A549 (cell line): ENCODE results near the gene CDC37L1. TPM values are rescaled to one million over a fixed set of nuclear protein-coding genes. Genes with fewer than 3 reads are reported as not detected.

Experiments
- ATAC-seq, 2 experiments: fragments of 200-7000 bp in 1 of 2; fragments of >200 bp in 1 of 2; cut with Nextera tagmentation in 1 of 2; cut with Tn5 transposase in 1 of 2; 3 replicates each; pipeline versions ENCODE4 v1.8.0 to v1.9.1; 2018 to 2020; ENCODE audit warnings: mild to moderate bottlenecking in 1 of 2, moderate library complexity in 1 of 2
- CTCF ChIA-PET: fragments of 300-600 bp; sonication (Branson Sonifier 250); formaldehyde crosslinking; extraction: SDS; loops from one replicate; lab custom pipeline; 2021; ENCODE audit warnings: antibody characterized with exemption, inconsistent platforms; lab: Yijun Ruan, JAX
- POLR2A ChIA-PET: fragments of 350-600 bp; formaldehyde crosslinking; extraction: SDS; loops from one replicate; lab custom pipeline; 2021; ENCODE audit warnings: antibody characterized with exemption, inconsistent platforms; lab: Yijun Ruan, JAX
- DNase-seq, 2 experiments: peaks; one replicate each; pipeline versions ENCODE4 v3.0.0 to v3.0.0-alpha.2; 2011 to 2016; ENCODE audit warnings: low read depth in 1 of 2, low spot score in 1 of 2
- FAIRE-seq: peaks from 2 replicates; lab custom pipeline; 2011; peaks lifted over from hg19 to GRCh38; lab: Jason Lieb, UNC
- H3K27ac ChIP-seq, 2 experiments: fragments of >200 bp; sonication (Bioruptor Twin); formaldehyde crosslinking; 3 replicates each; pipeline ENCODE4 v1.5.1; 2016 to 2017
- H3K4me1 ChIP-seq: fragments of >200 bp; sonication (Bioruptor Twin); formaldehyde crosslinking; 3 replicates; pipeline ENCODE4 v1.6.1; 2016
- H3K4me2 ChIP-seq: fragments of >200 bp; sonication (Bioruptor Twin); formaldehyde crosslinking; 3 replicates; pipeline ENCODE4 v1.6.1; 2016
- H3K4me3 ChIP-seq: fragments of >200 bp; sonication (Bioruptor Twin); formaldehyde crosslinking; 3 replicates; pipeline ENCODE4 v1.5.1; 2016
- H3K9me3 ChIP-seq: fragments of >200 bp; sonication (Bioruptor Twin); formaldehyde crosslinking; 3 replicates; pipeline ENCODE4 v1.6.1; 2016
- CBX2 ChIP-seq: fragments of 200-600 bp; sonication (generic); IDR thresholded peaks from 2 replicates; pipeline ENCODE4 v1.6.1; 2016; ENCODE audit warnings: low read depth, mild to moderate bottlenecking, borderline replicate concordance
- CEBPB ChIP-seq, 2 experiments: fragments of >200 bp in 1 of 2; sonication (Bioruptor Twin) in 1 of 2; formaldehyde crosslinking in 1 of 2; IDR thresholded peaks; 2 replicates each; pipeline ENCODE4 v1.6.1; 2012 to 2016
- CHD4 ChIP-seq: fragments of 200-600 bp; sonication (generic); IDR thresholded peaks from 2 replicates; pipeline ENCODE4 v1.6.1; 2016; ENCODE audit warnings: antibody characterized with exemption, mild to moderate bottlenecking, borderline replicate concordance
- EHF ChIP-seq: fragments of 250-450 bp; sonication (Bioruptor Pico); IDR thresholded peaks from 2 replicates; pipeline ENCODE4 v1.5.0; 2020; ENCODE audit warnings: mild to moderate bottlenecking
- EP300 ChIP-seq, 2 experiments: fragments of >200 bp; sonication (Bioruptor Twin); formaldehyde crosslinking; IDR thresholded peaks; 2 replicates in 1 of 2; 3 replicates in 1 of 2; pipeline ENCODE4 v1.6.1; 2016 to 2017
- FOXS1 ChIP-seq: fragments of 250-450 bp; sonication (Bioruptor Pico); IDR thresholded peaks from 2 replicates; pipeline ENCODE4 v1.5.0; 2020; ENCODE audit warnings: mild to moderate bottlenecking, moderate library complexity
- GATA3 ChIP-seq: IDR thresholded peaks from 2 replicates; pipeline ENCODE4 v1.6.1; 2012; ENCODE audit warnings: borderline replicate concordance
- HOXB13 ChIP-seq: fragments of 250-450 bp; sonication (Bioruptor Pico); IDR thresholded peaks from 2 replicates; pipeline ENCODE4 v1.5.0; 2020; ENCODE audit warnings: low read depth, mild to moderate bottlenecking, moderate library complexity
- JUN ChIP-seq, 2 experiments: fragments of >200 bp; sonication (Bioruptor Twin); formaldehyde crosslinking; IDR thresholded peaks; 2 replicates in 1 of 2; 3 replicates in 1 of 2; pipeline ENCODE4 v1.6.1; 2016 to 2017
- NR3C1 ChIP-seq: fragments of >200 bp; sonication (Bioruptor Twin); formaldehyde crosslinking; IDR thresholded peaks from 3 replicates; pipeline ENCODE4 v1.6.1; 2017
- PBX3 ChIP-seq: IDR thresholded peaks from 2 replicates; pipeline ENCODE4 v1.6.1; 2012
- RCOR1 ChIP-seq: fragments of 150-350 bp; IDR thresholded peaks from 2 replicates; pipeline ENCODE4 v1.6.1; 2014; ENCODE audit warnings: antibody characterized with exemption, low read length, low read depth
- REST ChIP-seq: fragments of 200-600 bp; sonication (generic); IDR thresholded peaks from 2 replicates; pipeline ENCODE4 v1.6.1; 2016; ENCODE audit warnings: antibody characterized with exemption, mild to moderate bottlenecking, moderate library complexity
- RFX5 ChIP-seq: fragments of 450-650 bp; IDR thresholded peaks from 2 replicates; pipeline ENCODE4 v1.7.1; 2014; ENCODE audit warnings: antibody characterized with exemption, mild to moderate bottlenecking, moderate library complexity
- ZC3H11A ChIP-seq: fragments of 450-650 bp; IDR thresholded peaks from 2 replicates; pipeline ENCODE4 v1.6.1; 2014; ENCODE audit warnings: antibody characterized with exemption, mild to moderate bottlenecking
- WGBS: methylation state at CpG from one replicate; pipeline ENCODE4 v1.1.6; 2017; ENCODE audit errors: missing lambda C conversion rate; 5-methylcytosine and 5-hydroxymethylcytosine counted together
- polyA plus RNA-seq, 4 experiments: library from polyadenylated mRNA; depleted of rRNA in 3 of 4; stranded (reverse); fragments of >200 nt; fragmentation: RNase III in 1 of 4; extraction: RNeasy Plus Mini Kit Qiagen cat#74134 plus additional on column Dnase treatment in 1 of 4; gene quantifications; 2 replicates in 3 of 4; 3 replicates in 1 of 4; pipeline ENCODE4 v1.2.3, GENCODE V29; 2011 to 2017
- TF ChIP-seq, protein P1 (sequence below): fragments of >200 bp; sonication (Bioruptor Twin); formaldehyde crosslinking; IDR thresholded peaks from 3 replicates; pipeline ENCODE4 v1.5.1; 2016
- TF ChIP-seq, protein P2 (sequence below): fragments of 250-450 bp; sonication (Bioruptor Pico); IDR thresholded peaks from 2 replicates; pipeline ENCODE4 v1.5.0; 2021; ENCODE audit warnings: mild to moderate bottlenecking, moderate library complexity, borderline replicate concordance

CDC37L1 gene
- polyA plus RNA-seq, 2 of the 4 experiments (the other 2 are of a cell fraction): 9.5 to 16.2 TPM

- H3K4me3 ChIP-seq: no peak overlapping the region
- CTCF ChIA-PET: interaction anchor here (2.2 kb wide), 1 partner anchor 20 kb away, joined by 7 read pairs; the partner anchor contains the start of gene PLPP6
Measured at GRCh38 chr9:4642351-4642750, 37.0 kb upstream of the CDC37L1 start.

DNA sequence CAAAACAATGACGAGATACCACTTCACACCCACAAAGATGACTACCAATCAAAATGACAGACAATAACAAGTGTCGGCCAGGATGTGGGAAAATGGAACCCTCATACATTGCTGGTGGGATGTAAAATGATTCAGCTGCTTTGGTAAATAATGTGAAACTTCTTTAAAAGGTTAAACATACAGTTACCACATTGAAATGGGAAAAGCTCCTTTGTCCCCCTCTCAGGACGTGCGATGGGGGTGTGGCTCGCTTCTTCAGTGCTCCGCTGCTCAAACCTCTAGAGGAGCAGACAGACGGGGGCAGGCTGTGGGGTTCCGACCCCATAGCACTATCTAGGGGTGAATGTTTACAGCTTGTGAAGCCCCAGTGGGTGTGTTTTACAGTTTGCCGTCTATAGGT, 25.3 kb upstream of the CDC37L1 start:
- CTCF ChIA-PET: interaction anchor here (0.9 to 1.0 kb wide), 2 partner anchors 8 to 57 kb away, joined by 3 to 6 read pairs; partner anchors contain the start of gene PLPP6
- FAIRE-seq: no peak

More at GRCh38 chr9:4642351-4642750, 37.0 kb upstream of the CDC37L1 start:
- 89% methylated on average over 2 of the region's 2 CpGs for WGBS
- TF ChIP-seq NR3C1: no peak
- Histone ChIP-seq H3K4me2 (no peak overlapping the region), H3K27ac (no peak overlapping the region), H3K4me1 (no peaks in the 10 kb centered on the region), H3K9me3 (no peaks in the 10 kb centered on the region)
- DNase-seq: no peak
- FAIRE-seq: no peak
- POLR2A ChIA-PET: no interaction called here
- no peak for ATAC-seq

More for the DNA sequence above, 25.3 kb upstream of the CDC37L1 start:
- Histone ChIP-seq H3K4me2 (no peak overlapping the region), H3K9me3 (no peaks in the 10 kb centered on the region), H3K4me1 (peaks cover 17% of the 10 kb centered on the region; the same call in 2 of the 3 replicates), H3K4me3 (no peak overlapping the region), H3K27ac (no peak overlapping the region)
- WGBS: 88% methylated on average over 9 of the region's 9 CpGs
- POLR2A ChIA-PET: no interaction called here
- ATAC-seq (no peak), DNase-seq (no peak)
- TF ChIP-seq EP300 (IDR thresholded peaks at IDR 0.05): no peak
- TF ChIP-seq EHF (CRISPR knock-in tag): no peak
- no peak for TF ChIP-seq CBX2
- TF ChIP-seq CHD4: no peak
- TF ChIP-seq CEBPB (IDR thresholded peaks at IDR 0.05): no peak
- TF ChIP-seq, protein P1, sequence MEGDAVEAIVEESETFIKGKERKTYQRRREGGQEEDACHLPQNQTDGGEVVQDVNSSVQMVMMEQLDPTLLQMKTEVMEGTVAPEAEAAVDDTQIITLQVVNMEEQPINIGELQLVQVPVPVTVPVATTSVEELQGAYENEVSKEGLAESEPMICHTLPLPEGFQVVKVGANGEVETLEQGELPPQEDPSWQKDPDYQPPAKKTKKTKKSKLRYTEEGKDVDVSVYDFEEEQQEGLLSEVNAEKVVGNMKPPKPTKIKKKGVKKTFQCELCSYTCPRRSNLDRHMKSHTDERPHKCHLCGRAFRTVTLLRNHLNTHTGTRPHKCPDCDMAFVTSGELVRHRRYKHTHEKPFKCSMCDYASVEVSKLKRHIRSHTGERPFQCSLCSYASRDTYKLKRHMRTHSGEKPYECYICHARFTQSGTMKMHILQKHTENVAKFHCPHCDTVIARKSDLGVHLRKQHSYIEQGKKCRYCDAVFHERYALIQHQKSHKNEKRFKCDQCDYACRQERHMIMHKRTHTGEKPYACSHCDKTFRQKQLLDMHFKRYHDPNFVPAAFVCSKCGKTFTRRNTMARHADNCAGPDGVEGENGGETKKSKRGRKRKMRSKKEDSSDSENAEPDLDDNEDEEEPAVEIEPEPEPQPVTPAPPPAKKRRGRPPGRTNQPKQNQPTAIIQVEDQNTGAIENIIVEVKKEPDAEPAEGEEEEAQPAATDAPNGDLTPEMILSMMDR: no peak
- no peak for TF ChIP-seq FOXS1 (CRISPR knock-in tag)
- TF ChIP-seq JUN (IDR thresholded peaks at IDR 0.05): no peak
- TF ChIP-seq HOXB13 (CRISPR knock-in tag): no peak
- no peak for TF ChIP-seq ZC3H11A
- no peak for TF ChIP-seq REST
- TF ChIP-seq GATA3: no peak
- no peak for TF ChIP-seq RFX5
- no peak for TF ChIP-seq PBX3
- TF ChIP-seq RCOR1: no peak
- TF ChIP-seq, protein P2, sequence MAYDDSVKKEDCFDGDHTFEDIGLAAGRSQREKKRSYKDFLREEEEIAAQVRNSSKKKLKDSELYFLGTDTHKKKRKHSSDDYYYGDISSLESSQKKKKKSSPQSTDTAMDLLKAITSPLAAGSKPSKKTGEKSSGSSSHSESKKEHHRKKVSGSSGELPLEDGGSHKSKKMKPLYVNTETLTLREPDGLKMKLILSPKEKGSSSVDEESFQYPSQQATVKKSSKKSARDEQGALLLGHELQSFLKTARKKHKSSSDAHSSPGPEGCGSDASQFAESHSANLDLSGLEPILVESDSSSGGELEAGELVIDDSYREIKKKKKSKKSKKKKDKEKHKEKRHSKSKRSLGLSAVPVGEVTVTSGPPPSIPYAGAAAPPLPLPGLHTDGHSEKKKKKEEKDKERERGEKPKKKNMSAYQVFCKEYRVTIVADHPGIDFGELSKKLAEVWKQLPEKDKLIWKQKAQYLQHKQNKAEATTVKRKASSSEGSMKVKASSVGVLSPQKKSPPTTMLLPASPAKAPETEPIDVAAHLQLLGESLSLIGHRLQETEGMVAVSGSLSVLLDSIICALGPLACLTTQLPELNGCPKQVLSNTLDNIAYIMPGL (CRISPR knock-in tag): no peak
